Stimulated activated CD4-positive, alpha-beta T cell treated with anti-CD3 and anti-CD28 coated beads, Interleukin-2, amount 100 ng/mL, for 4 hours (primary cell): Measurements from ENCODE around the gene NAA30.
"Not testable (repeated sequence)": the region's sequence is repeated elsewhere in the genome, so short reads cannot be mapped to it uniquely, and the experiment has no call there.

Source experiments
- DNase-seq: peaks from one replicate; pipeline ENCODE4 v3.0.0-alpha.2; 2020; ENCODE audit warnings: low read depth

Gene NAA30

DNA sequence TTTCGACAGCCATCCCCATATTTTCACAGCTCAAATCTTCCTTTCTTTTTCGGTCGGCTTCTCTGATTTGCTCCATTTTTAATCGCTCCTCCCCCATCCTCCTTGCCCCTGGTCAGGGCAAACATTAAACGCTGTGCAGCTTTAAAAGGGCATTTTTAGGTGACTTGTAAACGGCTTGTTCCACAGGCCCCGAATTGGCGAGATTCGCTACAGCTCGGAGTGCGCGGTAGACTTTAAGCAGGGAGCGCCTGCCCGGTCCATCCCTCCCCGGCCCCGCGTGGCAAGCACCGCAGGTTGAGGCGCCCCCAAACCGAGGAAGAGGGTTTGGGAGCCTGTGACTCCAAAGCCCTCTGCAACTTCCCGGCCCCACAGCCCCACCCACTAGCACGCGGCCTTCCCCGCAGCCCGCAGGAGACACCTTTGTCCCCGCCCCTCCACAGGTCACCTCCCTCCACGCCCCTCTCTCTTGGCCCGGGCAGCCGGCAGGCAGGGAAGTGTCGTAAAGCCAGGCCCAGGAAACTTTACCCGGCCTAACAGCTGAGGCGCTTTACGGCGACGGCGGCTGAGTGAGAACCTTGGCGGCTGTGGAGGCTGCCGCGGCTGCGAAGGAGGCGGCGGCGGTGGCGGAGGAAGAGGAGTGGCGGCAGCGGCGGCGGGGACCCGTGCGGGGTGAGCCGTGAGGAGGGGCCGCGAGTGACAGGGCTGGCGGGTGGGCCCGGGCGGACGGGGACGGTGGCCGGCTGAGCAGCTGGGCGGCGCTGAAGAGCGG lies at the start of gene NAA30:
TSS of gene NAA30 (plus strand) at position 550 of the 769 bp plus-strand sequence. CDS start 372 bp downstream, outside the sequence.
- DNase-seq = peak; percentile 92

DNA sequence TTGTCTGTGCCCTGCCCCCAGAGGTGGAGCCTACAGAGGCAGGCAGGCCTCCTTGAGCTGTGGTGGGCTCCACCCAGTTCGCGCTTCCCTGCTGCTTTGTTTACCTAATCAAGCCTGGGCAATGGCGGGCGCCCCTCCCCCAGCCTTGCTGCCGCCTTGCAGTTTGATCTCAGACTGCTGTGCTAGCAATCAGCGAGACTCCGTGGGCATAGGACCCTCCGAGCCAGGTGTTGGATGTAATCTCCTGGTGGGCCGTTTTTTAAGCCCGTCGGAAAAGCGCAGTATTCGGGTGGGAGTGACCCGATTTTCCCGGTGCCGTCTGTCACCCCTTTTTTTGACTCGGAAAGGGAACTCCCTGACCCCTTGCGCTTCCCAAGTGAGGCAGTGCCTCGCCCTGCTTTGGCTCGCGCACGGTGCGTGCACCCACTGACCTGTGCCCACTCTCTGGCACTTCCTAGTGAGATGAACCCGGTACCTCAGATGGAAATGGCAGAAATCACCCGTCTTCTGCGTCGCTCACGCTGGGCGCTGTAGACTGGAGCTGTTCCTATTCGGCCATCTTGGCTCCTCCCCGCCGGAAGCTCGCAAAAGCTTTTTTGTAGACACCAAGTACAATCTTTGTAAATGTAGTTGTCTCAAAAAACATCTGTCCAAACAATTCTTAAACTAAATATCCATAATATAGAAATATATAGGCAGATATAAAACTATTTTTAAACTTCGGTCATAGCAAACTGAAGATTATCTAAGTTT lies 46.7 kb upstream of the NAA30 start:
- DNase-seq = not testable (repeated sequence)

DNA sequence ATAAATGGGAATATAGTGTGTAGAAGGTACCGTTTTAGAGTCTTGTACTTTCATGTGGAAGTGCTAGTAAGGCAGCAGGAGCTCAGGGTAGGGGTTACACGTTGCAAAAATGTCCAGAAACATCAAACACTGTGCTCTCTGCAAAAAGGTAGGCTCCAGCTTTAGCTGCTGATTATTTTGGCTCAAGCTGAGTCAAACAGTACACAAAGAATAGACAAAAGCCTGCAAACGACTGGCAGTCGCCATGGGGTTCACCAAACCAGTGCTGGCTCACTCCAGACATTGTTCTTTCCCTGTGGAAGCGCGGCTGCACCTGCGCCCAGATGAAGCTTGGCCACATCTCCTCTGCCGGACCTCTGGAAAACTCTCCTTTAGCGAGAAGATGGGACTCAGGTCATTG lies 45.3 kb upstream of the NAA30 start:
- DNase-seq = no peak

DNA sequence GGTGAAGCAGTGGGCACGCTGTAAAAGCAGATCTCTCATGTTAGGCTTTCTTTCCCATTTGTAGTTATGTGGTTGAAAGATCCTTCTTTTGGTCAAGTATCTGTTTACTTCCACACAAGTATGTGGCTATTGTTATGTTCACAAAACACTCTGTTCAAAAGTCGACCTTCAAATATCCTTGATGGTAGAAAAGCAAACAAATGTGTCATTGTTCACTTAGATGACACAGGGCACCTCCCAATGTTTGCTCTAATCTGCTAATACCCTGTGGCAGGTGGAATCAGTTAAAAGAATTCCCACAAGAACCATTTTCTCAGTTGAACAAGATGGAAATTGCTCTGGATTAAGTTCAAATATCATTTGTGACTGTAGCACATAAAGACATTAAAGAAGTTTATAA lies 43.6 kb upstream of the NAA30 start:
- no peak for DNase-seq

DNA sequence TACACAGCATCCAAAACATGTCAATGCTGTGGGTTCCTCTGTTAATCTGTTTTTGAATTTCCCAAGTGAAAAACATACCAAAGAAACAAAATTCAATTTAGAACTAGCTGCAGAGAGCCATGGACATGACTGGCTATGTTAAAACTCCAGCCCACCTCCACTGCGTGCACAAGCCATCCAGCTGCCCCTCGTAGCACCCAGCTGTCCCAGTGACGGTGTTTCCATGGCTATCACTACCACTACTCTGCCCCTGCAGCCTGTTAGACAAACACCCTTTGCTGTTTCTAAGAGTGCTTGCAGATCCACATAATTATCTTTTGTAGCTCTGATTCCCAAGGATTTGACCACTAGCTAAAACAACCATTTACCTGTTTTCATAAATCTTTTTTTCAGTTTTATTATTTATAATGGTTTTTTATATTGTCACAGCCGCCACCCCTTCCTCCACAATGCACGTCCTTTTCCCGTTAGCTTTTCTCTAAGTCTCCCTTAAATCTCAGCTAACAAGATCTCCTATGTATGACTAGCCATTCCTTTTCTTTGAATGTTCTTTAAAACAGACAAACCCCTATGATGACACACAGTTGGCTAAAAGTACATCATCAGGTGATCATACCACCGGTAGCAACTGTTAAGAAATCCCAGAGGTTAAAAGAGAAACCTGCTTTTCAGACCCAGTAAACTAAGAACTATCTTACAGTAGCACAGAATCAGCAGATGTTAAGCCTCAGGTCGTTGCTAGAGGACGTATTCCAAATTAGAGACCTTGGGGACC lies 37.8 kb upstream of the NAA30 start:
- no peak for DNase-seq

DNA sequence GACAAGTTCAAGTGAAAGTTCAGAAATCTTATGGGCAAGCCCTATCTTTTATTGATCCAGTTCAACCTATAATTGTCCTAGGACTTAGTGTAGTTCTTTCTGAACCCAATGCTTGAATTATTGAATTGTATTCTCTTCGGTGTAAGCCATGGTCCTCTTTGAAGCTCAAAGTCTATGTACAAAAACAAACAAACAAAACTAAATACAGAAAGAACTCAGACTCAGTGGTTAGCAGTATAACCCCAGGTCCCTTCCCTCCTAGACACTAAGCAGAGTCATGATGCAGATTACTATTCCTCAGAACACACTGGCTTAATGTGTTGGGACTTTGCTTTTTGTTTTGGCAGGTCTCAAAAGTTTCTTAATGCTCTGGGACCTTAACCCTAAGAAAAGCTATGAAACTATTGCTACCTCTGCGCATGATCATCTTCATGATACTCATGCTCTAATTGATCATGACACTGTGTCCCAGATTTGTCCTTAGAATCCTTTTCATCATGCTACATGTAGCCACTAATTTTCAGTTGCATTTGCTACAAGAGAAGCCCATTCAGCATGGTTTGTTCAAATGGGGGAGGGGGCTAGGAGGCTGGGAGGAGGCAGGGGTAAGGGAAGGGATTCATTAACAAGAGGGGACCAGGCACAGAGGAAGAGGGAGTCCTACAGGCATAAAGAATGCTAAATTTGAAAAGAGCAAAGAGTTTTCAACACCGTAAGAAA lies 35.1 kb upstream of the NAA30 start:
- no peak for DNase-seq

DNA sequence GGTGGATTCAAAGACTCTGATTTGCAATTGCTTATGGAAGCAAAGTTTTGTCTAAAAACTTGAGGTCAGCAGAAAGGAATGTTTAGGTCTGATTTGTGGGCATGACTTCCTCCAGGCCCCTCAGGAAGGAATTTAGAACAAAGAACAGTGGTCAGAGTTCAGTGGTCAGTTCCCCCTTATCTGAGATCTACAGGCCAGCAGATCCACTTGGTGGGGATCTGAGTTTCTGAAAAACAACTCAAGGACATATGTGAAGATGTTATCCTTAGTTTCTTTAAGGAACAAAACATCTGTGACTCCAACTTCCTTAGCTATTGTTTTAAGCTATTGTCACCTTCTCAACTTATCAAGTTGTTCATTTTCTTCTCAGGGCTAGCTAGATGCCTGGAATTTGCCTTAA lies 28.0 kb upstream of the NAA30 start:
- DNase-seq = no peak

DNA sequence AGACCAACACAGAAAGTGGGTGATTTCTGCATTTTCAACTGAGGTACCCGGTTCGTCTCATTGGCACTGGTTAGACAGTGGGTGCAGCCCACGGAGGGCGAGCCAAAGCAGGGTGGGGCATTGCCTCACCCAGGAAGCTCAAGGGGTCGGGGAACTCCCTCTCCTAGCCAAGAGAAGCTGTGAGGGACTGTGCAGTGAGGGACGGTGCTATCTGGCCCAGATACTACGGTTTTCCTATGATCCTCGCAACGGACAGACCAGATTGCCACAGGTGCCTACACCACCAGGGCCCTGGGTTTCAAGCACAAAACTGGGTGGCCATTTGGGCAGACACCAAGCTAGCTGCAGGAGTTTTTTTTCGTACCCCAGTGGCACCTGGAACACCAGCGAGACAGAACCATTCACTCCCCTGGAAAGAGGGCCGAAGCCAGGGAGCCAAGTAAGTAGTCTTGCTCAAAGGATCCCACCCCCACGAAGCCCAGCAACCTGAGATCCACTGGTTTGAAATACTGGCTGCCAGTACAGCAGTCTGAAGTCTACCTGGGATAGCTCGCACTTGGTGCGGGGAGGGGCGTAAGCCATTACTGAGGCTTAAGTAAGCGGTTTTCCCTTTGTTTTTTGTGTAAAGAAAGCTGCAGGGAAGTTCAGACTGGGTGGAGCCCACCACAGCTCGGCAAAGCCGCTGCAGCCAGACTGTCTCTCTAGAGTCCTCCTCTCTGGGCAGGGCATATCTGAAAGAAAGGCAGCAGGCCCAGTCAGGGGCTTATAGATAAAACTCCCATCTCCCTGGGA lies 25.5 kb upstream of the NAA30 start:
- DNase-seq = no peak

DNA sequence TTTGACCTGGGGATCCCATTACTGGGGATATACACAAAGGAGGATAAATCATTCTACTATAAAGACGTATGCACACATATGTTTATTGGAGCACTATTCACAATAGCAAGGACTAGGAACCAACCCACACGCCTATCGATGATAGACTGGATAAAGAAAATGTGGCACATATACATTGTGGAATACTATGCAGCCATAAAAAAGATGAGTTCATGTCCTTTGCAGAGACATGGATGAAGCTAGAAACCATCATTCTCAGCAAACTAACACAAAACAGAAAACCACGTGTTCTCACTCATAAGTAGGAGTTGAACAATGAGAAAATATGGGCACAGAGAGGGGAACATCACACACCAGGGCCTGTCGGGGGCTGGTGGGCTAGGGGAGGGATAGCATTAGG lies 20.2 kb upstream of the NAA30 start:
- DNase-seq = not testable (repeated sequence)

DNA sequence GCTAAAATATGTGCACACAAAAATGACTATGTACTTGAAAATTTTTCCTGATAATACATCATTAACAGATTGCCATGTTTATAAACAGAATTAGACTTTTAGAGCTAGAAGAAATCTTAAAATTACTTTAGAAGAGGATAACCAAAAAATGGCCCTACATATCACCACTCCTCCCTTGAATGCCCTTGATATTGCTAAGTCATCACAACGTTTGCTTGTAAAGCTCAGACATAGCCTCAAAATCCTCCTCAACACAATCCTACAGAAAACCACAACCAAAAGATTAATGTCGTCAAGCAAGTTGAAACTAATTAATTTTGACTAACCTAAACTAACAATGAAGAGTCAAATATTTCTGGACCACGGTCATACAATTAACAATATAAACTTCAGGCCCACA lies 19.4 kb upstream of the NAA30 start:
- no peak for DNase-seq

DNA sequence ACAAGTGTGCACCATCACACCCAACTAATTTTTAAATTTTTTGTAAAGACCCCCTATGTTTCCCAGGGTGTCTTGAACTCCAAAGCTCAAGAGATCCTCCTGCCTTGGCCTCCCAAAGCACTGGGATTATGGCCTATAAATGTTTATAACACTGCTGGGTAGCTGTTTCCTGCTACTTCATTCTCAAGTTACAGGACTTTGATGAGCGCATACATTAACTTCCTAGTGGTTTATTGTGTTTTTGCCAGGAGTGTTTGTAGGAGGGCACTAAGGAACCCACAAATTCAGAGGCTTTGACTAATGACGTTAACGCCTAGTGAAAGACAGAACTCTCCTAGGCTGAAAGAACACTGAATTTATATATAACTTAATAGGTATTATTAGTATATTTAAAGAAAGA lies 15.2 kb upstream of the NAA30 start:
- no peak for DNase-seq

DNA sequence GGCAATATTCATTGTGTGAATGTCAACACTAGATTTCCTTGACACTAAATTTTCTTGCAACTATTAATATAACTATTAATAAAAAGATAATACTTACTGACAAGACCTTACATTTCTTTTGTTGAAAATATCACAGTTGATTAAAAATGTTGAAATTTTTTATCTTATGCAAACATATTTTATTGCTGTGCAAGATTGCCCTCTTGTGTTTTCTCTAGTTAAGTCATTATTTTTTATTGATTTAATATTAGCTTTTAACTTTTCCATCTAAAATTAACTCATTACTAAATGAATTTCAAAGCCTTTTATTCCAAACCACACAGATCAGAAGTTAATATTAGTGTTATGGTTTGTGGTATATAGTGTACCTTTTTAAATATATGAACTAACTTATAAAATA lies 11.7 kb upstream of the NAA30 start:
- no peak for DNase-seq

DNA sequence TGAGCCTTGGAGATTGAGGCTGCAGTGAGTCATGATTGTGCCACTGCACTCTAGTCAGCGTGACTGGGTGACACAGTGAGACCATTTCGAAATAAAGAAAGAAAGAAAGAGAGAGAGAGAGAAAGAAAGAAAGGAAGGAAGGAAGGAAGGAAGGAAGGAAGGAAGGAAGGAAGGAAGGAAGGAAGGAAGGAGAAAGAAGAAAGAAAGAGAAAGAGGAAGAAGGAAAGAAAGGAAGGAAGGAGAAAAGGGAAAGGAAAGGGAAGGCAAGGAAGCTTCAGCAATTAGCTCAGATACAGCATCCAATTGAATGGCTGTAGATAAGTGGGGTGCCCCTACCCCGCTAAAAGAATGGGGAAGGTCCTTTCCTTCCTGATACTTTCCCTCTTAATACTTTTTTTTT lies 9.5 kb upstream of the NAA30 start:
- DNase-seq = no peak

DNA sequence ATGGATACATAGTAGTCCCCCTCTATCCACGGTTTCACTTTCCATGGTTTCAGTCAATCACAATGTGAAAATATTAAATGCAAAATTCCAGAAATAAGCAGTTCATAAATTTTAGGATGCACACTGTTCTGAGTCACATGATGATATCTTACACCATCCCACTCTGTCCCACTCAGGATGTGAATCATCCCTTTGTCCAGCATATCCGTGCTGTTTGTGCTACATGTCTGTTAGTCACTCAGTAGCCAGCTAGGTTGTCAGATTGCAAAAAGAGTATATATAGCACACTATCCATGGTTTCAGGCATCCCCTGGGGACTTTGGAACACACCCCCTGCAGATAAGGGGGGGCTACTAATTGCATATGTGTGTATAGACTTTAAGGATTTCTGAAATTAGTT lies 8.1 kb upstream of the NAA30 start:
- no peak for DNase-seq

DNA sequence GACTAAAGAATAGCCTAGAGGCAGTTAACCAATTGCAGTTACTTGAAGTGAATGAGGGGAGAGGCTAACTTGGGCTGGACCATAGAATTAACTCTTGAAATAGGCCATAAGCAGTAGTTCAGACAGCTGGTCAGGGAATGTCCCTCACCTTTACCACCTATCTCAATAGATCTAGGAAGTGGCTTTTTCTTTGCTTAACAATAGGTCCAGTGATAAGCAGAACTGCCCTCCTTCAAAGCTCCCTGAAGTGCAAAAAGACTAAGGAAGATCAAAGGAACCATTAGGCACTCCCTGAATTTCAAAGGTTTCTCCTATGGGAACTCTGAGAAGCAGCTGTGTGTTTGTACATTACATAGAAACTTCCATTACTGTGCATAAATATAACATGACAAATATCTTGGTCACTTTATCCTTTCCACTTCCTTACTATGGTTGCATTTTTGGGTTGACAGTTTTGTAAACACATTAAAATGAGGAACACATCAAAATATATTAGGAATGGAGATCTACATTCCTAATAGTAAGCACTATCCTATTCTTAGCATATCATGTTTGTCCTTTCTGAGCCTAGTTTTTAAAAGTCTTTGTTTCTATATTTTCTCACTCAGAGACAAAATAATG lies 7.2 kb upstream of the NAA30 start:
- DNase-seq = no peak

DNA sequence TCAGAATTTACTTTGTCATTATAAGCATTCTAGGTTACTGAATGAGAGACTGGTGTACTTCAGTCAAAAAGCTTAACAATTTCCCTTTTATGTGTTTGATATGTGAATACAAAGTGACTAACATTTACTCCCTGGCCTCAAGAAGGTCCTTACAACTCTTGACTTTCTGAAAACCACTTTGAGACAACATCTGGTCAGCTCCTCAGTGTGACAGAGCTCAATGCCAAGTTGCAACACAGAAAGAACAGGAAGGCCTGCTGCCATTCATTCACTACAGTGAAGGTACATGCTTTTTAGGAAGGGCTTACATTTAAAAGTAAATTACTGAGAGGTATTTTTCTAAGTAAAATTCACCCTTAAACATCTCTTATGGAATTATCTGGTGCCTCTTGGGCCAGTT lies 2.3 kb upstream of the NAA30 start:
- DNase-seq = no peak

DNA sequence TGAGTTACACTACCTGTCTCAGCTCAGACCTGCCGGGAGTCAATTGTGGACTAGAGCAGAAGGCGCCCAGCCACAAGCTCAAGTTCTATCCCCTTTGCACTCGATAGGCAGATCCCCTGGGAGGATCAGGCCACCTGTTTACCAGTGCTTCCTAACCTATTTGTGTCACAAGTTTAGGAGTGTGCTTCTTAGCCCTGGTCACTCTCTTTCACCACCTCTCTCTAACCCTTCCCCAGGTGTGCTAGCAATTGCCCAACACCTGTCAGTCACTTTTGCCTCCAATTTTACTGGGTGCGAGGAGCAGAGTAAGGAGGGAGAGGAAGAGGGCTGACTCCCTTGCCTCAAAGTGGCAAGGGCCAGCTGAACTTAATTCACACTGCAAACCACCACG lies 745 bp upstream of the NAA30 start:
- no peak for DNase-seq

DNA sequence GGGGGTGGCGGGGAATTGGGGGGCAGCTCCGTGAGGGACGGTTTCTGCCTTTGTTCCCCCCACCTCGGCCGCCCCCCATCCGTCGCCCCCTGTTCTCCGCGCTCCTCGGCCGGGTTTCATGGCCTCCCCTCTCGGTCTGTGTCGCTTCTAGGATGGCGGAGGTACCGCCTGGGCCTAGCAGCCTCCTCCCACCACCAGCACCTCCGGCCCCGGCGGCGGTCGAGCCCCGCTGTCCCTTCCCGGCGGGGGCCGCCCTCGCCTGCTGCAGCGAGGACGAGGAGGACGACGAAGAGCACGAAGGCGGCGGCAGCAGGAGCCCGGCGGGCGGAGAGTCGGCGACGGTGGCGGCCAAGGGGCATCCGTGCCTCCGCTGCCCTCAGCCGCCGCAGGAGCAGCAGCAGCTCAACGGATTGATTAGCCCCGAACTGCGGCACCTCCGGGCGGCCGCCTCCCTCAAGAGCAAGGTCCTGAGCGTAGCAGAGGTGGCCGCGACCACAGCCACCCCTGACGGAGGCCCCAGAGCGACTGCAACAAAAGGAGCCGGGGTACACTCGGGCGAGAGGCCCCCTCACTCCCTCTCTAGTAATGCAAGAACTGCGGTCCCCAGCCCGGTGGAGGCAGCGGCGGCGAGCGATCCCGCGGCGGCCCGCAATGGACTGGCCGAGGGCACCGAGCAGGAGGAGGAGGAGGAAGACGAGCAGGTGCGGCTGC lies 575 bp downstream of the NAA30 start:
- no peak for DNase-seq

DNA sequence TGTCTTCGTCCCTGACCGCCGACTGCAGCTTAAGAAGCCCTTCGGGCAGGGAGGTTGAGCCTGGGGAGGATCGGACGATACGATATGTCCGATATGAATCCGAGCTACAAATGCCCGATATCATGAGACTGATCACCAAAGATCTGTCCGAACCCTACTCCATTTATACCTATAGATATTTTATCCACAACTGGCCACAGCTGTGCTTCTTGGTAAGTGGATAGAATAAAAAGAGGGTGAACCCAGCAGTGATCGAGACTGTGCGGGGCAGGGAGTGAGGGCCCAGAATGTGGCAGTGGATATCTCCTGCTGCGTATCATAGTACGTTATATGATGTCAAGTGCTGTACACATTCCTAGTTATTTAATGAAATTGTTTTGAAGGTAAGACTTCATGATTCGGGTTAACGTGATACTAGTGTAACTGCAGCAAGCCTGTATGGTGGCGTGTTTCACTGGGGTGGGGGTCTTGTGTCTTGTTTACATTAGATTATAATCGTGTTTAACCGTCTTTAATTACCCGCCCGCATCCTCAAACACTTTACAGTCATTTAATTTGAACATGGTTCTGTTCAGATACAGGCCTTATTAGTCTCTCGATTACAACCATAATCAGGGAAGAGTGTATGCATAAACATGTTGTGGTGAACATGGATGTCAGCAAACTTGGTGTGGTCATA lies 1.3 kb downstream of the NAA30 start:
- DNase-seq = no peak

DNA sequence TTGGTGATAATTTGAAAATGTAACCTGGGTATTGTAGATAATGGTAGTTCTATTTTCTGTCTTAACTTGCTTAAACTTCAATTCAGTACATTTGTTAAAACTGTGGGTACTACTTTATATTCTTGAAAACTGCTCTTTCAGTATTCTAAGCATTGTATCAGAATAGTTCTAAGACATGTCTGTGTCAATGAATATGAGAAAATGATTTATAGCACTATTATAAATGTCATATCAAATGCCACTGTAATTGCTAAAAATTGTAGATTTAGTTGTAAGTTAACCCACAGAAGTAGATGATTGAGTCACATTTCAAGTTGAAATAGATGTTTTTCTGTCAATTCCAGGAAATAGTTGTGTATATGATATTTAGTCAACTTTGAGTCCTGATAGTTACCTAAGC lies 2.4 kb downstream of the NAA30 start:
- no peak for DNase-seq
